RWPE1 (cell line): ENCODE data around the gene BCDIN3D.
"Not testable (repeated sequence)": the region's sequence is repeated elsewhere in the genome, so short reads cannot be mapped to it uniquely, and the experiment has no call there.

ENCODE experiments used
- CTCF ChIA-PET: fragments of 350-600 bp; sonication (Branson Sonifier 250); formaldehyde crosslinking; extraction: SDS; loops from one replicate; lab custom pipeline; 2021; lab: Yijun Ruan, JAX
- POLR2A ChIA-PET: fragments of 400-600 bp; formaldehyde crosslinking; extraction: SDS; loops from one replicate; lab custom pipeline; 2020; ENCODE audit warnings: antibody characterized with exemption; ENCODE audit not compliant: low non-redundant PET; lab: Yijun Ruan, JAX
- DNase-seq: peaks from one replicate; pipeline ENCODE4 v3.0.0; 2012; ENCODE audit warnings: low spot score
- H3K27ac ChIP-seq: fragments of 450-650 bp; 2 replicates; pipeline ENCODE4 v1.5.1; 2017
- TF ChIP-seq, protein P1 (sequence below): fragments of 450-650 bp; conservative IDR thresholded peaks from 2 replicates; pipeline ENCODE4 v1.5.1; 2017; ENCODE audit warnings: low read depth, mild to moderate bottlenecking

The BCDIN3D gene

DNA sequence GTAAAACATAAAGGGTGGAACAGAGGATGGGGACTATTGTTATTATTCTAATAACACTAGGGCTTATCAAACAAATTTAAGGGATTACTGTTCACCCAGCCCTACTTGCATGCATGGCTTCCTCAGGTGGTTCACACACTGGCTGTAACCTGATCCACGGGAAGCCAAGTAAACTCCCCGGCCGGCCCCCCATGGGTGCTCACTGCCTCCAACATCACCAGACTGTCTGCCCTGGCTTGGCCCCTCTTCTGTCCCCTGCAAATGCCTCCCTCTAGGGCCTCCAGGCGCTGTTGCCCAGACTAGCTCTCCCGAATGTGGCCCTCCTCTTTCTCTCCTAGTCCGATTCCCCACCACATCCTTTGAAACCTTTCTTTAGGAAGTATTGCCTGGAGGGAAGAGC is 42.2 kb upstream of the BCDIN3D start:
- POLR2A ChIA-PET: no interaction called here
- no peak for DNase-seq
- TF ChIP-seq, protein P1, sequence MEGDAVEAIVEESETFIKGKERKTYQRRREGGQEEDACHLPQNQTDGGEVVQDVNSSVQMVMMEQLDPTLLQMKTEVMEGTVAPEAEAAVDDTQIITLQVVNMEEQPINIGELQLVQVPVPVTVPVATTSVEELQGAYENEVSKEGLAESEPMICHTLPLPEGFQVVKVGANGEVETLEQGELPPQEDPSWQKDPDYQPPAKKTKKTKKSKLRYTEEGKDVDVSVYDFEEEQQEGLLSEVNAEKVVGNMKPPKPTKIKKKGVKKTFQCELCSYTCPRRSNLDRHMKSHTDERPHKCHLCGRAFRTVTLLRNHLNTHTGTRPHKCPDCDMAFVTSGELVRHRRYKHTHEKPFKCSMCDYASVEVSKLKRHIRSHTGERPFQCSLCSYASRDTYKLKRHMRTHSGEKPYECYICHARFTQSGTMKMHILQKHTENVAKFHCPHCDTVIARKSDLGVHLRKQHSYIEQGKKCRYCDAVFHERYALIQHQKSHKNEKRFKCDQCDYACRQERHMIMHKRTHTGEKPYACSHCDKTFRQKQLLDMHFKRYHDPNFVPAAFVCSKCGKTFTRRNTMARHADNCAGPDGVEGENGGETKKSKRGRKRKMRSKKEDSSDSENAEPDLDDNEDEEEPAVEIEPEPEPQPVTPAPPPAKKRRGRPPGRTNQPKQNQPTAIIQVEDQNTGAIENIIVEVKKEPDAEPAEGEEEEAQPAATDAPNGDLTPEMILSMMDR: no peak
- CTCF ChIA-PET: no interaction called here
- H3K27ac ChIP-seq: no peak overlapping the region

DNA sequence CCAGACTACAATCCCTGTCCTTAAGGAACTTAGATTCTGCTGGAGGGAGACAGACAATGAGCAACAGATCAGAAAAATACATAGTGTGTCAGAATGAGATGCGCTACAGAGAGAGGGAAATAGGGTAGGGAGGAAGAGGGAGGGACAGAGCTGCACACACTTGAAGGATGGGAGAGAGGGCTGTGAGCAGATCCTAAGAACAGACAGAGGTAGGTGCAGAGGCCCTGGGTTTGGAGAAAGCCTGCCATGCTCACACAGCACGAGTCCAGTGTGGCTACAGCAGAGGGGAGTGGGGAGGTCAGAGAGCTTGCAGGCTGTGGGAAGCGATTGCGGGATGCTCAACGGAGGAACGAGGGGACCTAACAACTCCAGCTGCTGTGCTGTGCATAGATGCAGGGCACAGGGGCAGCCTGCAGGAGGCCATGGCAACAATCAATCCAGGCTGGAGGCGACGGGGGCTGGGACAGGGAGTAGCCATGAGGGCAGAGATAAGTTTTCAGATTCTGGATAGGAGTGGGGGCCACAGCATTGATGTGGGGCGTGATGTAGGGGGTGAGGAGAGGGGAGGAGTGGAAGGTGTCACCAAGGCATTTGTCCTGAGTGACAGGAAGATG is 40.1 kb upstream of the BCDIN3D start:
- ChIA-PET POLR2A (interaction anchor here (0.5 kb wide), 1 partner anchor 231 kb away, joined by 4 read pairs; no protein-coding TSS in a partner anchor), CTCF (interaction anchor here (0.7 kb wide), 1 partner anchor 61 kb away, joined by 5 read pairs; no protein-coding TSS in a partner anchor)
- no peak overlapping the region for H3K27ac ChIP-seq
- TF ChIP-seq, protein P1: no peak
- no peak for DNase-seq

DNA sequence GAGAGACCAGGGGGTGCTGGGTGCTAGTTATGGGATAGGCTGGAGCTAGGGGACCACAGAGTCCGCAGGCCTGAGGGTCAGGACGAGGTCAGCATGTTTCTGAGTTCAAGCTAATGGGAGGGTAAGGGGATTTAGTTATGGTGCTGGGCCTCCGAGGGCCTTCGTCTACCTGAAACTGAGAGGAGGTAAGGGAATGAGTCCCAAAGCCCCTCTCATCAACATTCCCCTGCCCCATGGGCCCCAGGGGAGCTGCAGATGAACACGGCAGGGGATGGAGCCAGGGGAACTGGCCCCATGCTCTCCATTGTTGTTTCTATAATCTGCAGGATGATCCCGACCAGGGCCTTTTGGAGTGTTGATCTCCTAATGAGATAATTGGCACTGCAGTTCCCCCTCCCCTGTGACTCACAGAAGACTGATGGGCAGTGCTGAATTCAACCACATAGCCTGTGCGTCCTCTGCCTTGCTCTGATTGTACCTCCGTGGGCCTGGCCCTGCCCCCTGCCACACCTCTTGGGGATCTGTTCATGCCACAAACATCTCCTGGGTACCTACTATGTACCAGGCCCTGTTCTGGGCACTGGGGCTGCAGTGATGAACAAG is 39.4 kb upstream of the BCDIN3D start:
- no peak overlapping the region for H3K27ac ChIP-seq
- ChIA-PET CTCF (interaction anchor here (0.7 kb wide), 1 partner anchor 61 kb away, joined by 5 read pairs; no protein-coding TSS in a partner anchor), POLR2A (no interaction called here)
- TF ChIP-seq, protein P1: no peak
- DNase-seq: no peak

DNA sequence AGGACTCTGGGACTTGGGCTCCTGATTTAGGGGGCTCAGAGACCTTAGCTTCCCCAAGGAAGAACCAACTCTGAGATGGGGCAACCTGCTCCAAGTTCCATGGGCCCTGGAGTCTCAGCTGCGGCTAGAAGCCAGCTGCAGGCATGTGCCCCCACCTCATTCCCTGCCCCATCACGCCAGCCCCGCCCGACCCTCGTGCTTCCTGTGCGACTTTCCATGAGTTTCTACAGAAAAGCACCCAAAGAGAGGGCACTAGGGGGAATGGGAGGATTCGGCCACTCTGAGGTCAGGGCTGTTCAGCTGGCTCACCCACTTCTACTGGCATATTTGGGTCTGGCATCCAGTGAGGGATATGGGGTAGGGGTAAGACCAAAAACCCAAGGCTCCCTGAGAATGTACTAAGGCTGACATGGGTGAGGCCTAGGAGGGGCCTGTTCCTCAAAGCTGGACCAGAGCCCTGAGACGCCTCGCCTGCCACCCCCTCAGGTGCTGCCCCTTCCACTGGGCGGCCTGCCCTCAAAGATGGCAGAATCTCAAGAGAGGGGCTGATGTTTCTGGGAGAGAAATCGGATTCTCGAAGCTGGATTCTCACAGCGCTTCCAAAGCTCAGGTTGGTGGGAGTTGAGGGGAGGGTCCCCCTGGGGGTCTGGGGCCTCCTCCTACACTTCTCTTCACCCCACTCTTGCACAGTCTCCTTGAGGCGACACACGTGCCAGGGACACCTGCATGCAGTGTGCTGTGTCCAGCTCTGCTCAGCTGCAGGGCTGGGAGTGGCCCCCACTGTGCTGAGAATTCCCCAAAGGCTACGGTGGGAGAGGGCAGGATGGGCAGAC is 38.7 kb upstream of the BCDIN3D start:
- TF ChIP-seq, protein P1: no peak
- POLR2A ChIA-PET: no interaction called here
- no peak for DNase-seq
- CTCF ChIA-PET: no interaction called here
- no peak overlapping the region for H3K27ac ChIP-seq

DNA sequence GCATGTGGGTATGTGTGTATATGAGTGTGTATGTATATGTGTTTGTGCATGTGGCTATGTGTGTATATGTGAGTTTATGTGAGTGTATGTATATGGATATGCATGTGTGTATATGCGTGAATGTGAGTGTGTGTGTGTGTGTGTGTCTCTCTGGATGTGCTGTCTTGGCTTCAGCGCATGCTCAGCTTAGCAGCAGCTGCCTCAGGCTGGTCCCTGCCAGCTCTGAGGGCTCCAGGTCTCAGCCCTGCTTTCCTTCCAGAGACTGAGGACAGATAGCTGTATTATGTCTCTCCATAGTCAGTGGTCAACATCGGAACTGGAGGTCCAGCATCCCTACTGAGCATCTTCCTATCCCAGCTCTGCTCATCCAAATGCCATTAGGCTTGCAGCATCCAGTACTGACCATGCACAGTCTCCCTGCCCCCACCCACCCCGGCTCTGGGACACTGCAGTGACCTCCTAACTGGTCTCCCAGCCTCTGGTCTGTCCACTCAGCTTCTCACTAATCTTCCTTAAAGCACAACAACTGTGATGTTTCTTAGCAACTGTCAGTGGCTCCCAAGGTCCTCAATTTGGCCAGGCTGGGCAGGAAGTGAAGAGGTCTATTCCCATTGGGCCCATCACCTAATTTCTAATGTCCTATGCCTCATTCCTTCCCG is 38.0 kb upstream of the BCDIN3D start:
- CTCF ChIA-PET: no interaction called here
- no peak for DNase-seq
- TF ChIP-seq, protein P1: no peak
- H3K27ac ChIP-seq: no peak overlapping the region
- POLR2A ChIA-PET: no interaction called here

DNA sequence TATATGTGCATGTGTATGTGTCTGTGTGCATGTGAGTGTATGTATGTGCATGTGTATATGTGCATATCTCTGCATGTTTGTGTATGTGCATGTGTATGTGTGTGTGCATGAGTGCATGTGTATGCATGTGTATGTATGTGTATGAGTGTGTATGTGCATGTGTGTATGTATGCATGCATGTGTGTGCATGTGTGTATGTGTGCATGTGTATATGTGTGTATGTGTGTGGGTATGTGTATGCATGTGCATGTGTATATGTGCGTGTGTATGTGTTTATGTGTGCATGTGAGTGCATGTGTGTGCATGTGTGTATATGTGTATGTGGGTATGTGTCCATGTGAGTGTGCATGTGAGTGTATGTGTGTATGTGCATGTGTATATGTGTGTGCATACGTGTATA is 36.2 kb upstream of the BCDIN3D start:
- DNase-seq, H3K27ac ChIP-seq, POLR2A ChIA-PET, CTCF ChIA-PET: not testable (repeated sequence)
